Measurements from ENCODE around the gene KRTAP2-1.
"Not testable (repeated sequence)": the region's sequence is repeated elsewhere in the genome, so short reads cannot be mapped to it uniquely, and the experiment has no call there.

Gene KRTAP2-1

GRCh38 chr17:41012326-41013120 lies 34.6 kb downstream of the KRTAP2-1 start:
- DNase-seq (ENCODE audit: low spot score) = no peak

DNA sequence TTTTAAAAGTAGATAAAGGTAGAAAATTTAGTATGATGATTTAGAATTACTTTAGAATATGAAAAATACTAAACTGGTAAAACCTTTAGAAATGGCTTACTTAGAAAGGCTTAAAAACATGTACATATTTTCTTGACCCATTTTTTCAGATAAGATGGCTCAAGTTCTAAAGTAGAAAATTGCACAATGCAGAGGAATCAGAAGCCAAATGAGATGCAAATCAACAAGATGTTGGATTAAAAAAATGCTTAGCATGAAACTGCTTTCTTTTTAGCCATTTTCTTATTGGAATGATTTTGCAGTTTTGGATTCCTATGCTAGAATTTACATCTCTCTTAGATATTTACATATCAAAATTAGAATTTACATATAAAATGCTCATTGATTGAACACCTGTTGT lies 36.7 kb downstream of the KRTAP2-1 start:
- DNase-seq (ENCODE audit: low spot score) = no peak

- no peak for DNase-seq (ENCODE audit: low spot score)
These were observed 37.2 kb downstream of the KRTAP2-1 start for GRCh38 chr17:41009936-41010335.

DNA sequence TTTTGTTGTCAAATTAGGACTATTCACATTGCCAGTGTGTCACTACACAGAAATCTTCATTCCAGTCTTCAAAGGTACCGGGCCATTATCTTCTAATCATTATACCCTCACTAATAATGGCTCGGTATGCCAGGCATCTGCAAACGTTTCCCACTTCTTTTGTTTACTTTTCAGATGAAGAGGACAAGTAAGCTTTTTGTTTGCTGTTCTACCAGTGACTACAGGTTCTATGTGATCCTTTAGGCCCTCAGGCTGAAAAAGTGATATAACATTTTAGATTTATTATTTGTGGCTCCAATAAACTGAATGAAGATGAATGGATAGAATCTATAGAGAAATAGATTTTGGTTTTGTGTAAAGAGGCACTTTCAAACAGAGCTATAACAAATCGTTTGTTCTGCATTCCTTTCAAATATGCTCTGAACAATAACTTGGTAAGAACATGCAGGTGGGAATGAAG lies 37.8 kb downstream of the KRTAP2-1 start:
- DNase-seq (ENCODE audit: low spot score) = no peak

- DNase-seq (ENCODE audit: low spot score) = no peak
These were observed 38.3 kb downstream of the KRTAP2-1 start, which contains the start of gene KRTAP3-1 for GRCh38 chr17:41008811-41009210. Gene KRTAP3-1 (minus strand): TSS chr17:41009128. CDS start chr17:41009074, 54 bp downstream.

GRCh38 chr17:41004397-41004796 lies 42.7 kb downstream of the KRTAP2-1 start:
- DNase-seq (ENCODE audit: low spot score) = no peak

DNA sequence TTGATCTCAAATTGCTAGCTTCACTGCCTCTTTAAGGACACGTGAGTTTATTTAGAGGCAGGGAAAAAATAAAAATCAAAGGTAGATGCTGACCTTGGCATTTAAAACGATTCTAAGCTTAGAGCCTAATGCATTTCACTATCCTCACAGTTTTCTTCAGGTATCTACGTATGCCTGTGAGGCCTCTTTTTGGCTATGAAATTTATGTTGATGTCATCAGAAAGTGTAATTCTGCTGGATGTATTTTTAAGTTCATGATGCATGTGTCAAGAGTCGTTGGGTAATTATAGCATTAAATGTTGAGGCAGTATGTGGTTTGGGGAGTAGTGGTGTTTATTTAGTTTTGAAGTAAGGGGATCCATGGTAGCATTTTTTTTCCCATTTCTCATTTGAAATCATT lies 43.2 kb downstream of the KRTAP2-1 start:
- no peak for DNase-seq (ENCODE audit: low spot score)

- DNase-seq (ENCODE audit: low spot score) = no peak
These were observed 44.3 kb downstream of the KRTAP2-1 start for GRCh38 chr17:41002814-41003213.

GRCh38 chr17:41001795-41002194 lies 45.3 kb downstream of the KRTAP2-1 start:
- no peak for DNase-seq (ENCODE audit: low spot score)

GRCh38 chr17:40999563-40999962 lies 47.6 kb downstream of the KRTAP2-1 start, which contains the start of gene KRTAP3-2:
Gene KRTAP3-2 (minus strand): TSS chr17:40999906. CDS start chr17:40999853, 53 bp downstream.
- not testable (repeated sequence) for DNase-seq (ENCODE audit: low spot score)

GRCh38 chr17:40997361-40997760 lies 49.8 kb downstream of the KRTAP2-1 start:
- DNase-seq (ENCODE audit: low spot score) = no peak

GRCh38 chr17:40996829-40997228 lies 50.3 kb downstream of the KRTAP2-1 start:
- no peak for DNase-seq (ENCODE audit: low spot score)

Measured in hematopoietic multipotent progenitor cell treated with erythropoietin and hydrocortisone succinate and interleukin-3 and kit ligand, for 17 days (in vitro differentiated cells).